A549 treated with AZD9567 at 1 μM for 4 hours (cell line): ENCODE results near the gene LIMS1. TPM values are rescaled to one million over a fixed set of nuclear protein-coding genes. Genes with fewer than 3 reads are reported as not detected.

Experiments used
- total RNA-seq: library from RNA; stranded (reverse); fragments of 200-300 nt; extraction: Qiagen RNA extraction; gene quantifications from 5 replicates; pipeline ENCODE4 v1.2.3, GENCODE V29; 2022; ENCODE audit not compliant: insufficient read depth

Gene LIMS1
- 37.2 to 58.5 TPM (median 57.3 TPM) in 5 replicates for total RNA-seq

GRCh38 chr2:108533832-108534583 is at the start of gene LIMS1:
LIMS1 (plus strand) TSS chr2:108534470; CDS start chr2:108534563, 93 bp downstream.

GRCh38 chr2:108719149-108720044 is 185.1 kb downstream of the LIMS1 start, which contains the start of gene RANBP2:
RANBP2 (plus strand) TSS chr2:108719482; CDS start chr2:108719607, 125 bp downstream.

Other genes with a start within 250 kb of the LIMS1 start
- 0.27 to 1.4 TPM (median 0.35 TPM) in 5 replicates for gene SULT1C2, start 245.6 kb upstream of the LIMS1 start, total RNA-seq
- gene SULT1C4, start 156.5 kb upstream of the LIMS1 start, total RNA-seq = not detected in 5 replicates
- gene GCC2, start 85.3 kb upstream of the LIMS1 start, total RNA-seq = 8.4 to 14.6 TPM (median 12.9 TPM) in 5 replicates
- gene RANBP2, start 185.0 kb downstream of the LIMS1 start, total RNA-seq = 19.7 to 34.0 TPM (median 25.4 TPM) in 5 replicates